Ovary (tissue), 9 donors: ENCODE results near the gene ZNRF1. TPM values are rescaled to one million over a fixed set of nuclear protein-coding genes. Genes with fewer than 3 reads are reported as not detected.

Source experiments
- DNase-seq, 5 donors: peaks; one replicate each; pipeline ENCODE4 v3.0.0-alpha.2; 2019 to 2020
- H3K27ac ChIP-seq, 2 donors: fragments of 200-600 bp; one replicate each; pipeline versions ENCODE4 v1.5.1 to v1.8.0; 2019 to 2022
- H3K27me3 ChIP-seq: fragments of 200-600 bp; one replicate; pipeline ENCODE4 v1.8.0; 2022
- H3K36me3 ChIP-seq: fragments of 200-600 bp; sonication (generic); one replicate; pipeline ENCODE4 v1.5.1; 2019
- H3K4me1 ChIP-seq: one replicate; pipeline ENCODE4 v1.8.1; 2013; ENCODE audit warnings: mild to moderate bottlenecking, moderate library complexity; ENCODE audit not compliant: insufficient read depth
- H3K4me3 ChIP-seq: fragments of 200-600 bp; sonication (generic); one replicate; pipeline ENCODE4 v1.5.1; 2017
- H3K9me3 ChIP-seq, 2 donors: fragments of 200-600 bp in 1 of 2; sonication (generic) in 1 of 2; one replicate each; pipeline versions ENCODE4 v1.5.1 to v1.8.1; 2013 to 2019; ENCODE audit warnings: mild to moderate bottlenecking in 1 of 2, moderate library complexity in 1 of 2
- EP300 ChIP-seq: sonication (generic); formaldehyde crosslinking; IDR thresholded peaks from one replicate; pipeline ENCODE4 v1.6.1; 2017; ENCODE audit warnings: antibody characterized with exemption
- POLR2A ChIP-seq: fragments of 450-650 bp; IDR thresholded peaks from one replicate; pipeline ENCODE4 v1.6.1; 2017; ENCODE audit warnings: antibody characterized with exemption, mild to moderate bottlenecking, moderate library complexity
- WGBS, 3 donors: extraction: QIAGEN DNeasy Blood & Tissue Kit in 1 of 3; methylation state at CpG; one replicate each; pipeline versions ENCODE4 v1.1.5 to v1.1.7; 2013 to 2017; 5-methylcytosine and 5-hydroxymethylcytosine counted together
- intact Hi-C, 4 donors: fragments of 100-400 bp; cut with DNase I; formaldehyde crosslinking; loops; one replicate each; pipeline versions ENCODE4 v1.11.0 to v1.15.1; 2022 to 2023
- polyA plus RNA-seq, 2 donors: library from polyadenylated mRNA; stranded (reverse); fragments of 200-250 nt in 1 of 2; fragments of 350-450 nt in 1 of 2; fragmentation: Illumina TruSeq in 1 of 2; extraction: RNeasy Lipid Tissue Mini Kit (QIAGEN cat#74804) in 1 of 2; gene quantifications; one replicate each; pipeline ENCODE4 v1.2.3, GENCODE V29; 2013 to 2014
- total RNA-seq, 7 donors: library from RNA; depleted of rRNA in 2 of 7; stranded (reverse); fragments of >200 nt in 2 of 7; fragmentation: NEBNext Ultra II Directional in 3 of 7; extraction: Animal tissue kit (Norgen Biotek cat#: 25700) in 3 of 7; gene quantifications; one replicate each; pipeline versions ENCODE4 v1.1.0 to v1.2.4, GENCODE V29; 2016 to 2023
- TF ChIP-seq, protein P1 (sequence below), 3 donors: fragments of 450-650 bp in 2 of 3; fragments of 200-600 bp in 1 of 3; IDR thresholded peaks; one replicate each; pipeline versions ENCODE4 v1.5.1 to v1.8.0; 2016 to 2022; ENCODE audit warnings: antibody characterized with exemption in 3 of 3, mild to moderate bottlenecking in 1 of 3
- donor health status: DM: no; HTN: no; CAD: no; lungs with moderate emphysema.
- donor health status: DM: no; HTN: no; CAD: no.
- donor health status: Bipolar disorder and iron deficiency.
- donor health status: DM: yes; HTN: yes; CAD: no.
- donor health status: DM: no; HTN: no; CAD: no.
- donor health status: DM: yes; HTN: yes; CAD: no.

The ZNRF1 gene
- total and polyA plus RNA-seq, 9 donors = 10.8 to 27.9 (median 24.3) TPM

- intact Hi-C loops = no loop called here
- TF ChIP-seq, protein P1, sequence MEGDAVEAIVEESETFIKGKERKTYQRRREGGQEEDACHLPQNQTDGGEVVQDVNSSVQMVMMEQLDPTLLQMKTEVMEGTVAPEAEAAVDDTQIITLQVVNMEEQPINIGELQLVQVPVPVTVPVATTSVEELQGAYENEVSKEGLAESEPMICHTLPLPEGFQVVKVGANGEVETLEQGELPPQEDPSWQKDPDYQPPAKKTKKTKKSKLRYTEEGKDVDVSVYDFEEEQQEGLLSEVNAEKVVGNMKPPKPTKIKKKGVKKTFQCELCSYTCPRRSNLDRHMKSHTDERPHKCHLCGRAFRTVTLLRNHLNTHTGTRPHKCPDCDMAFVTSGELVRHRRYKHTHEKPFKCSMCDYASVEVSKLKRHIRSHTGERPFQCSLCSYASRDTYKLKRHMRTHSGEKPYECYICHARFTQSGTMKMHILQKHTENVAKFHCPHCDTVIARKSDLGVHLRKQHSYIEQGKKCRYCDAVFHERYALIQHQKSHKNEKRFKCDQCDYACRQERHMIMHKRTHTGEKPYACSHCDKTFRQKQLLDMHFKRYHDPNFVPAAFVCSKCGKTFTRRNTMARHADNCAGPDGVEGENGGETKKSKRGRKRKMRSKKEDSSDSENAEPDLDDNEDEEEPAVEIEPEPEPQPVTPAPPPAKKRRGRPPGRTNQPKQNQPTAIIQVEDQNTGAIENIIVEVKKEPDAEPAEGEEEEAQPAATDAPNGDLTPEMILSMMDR (IDR thresholded peaks at IDR 0.05) = no peak
- TF ChIP-seq EP300 (no peak), POLR2A (no peak)
- Histone ChIP-seq H3K4me1 (peaks cover 14% of the 10 kb centered on the region), H3K36me3 (no peaks in the 10 kb centered on the region), H3K27me3 (no peaks in the 10 kb centered on the region), H3K9me3 (no peaks in the 10 kb centered on the region), H3K4me3 (no peak overlapping the region), H3K27ac (no peak overlapping the region)
- DNase-seq = no peak
- WGBS, 3 donors = 95 to 96% (median 95%) methylated on average over 9 of the region's 9 CpGs
Observed at GRCh38 chr16:75102595-75102994, 103.8 kb downstream of the ZNRF1 start.

DNA sequence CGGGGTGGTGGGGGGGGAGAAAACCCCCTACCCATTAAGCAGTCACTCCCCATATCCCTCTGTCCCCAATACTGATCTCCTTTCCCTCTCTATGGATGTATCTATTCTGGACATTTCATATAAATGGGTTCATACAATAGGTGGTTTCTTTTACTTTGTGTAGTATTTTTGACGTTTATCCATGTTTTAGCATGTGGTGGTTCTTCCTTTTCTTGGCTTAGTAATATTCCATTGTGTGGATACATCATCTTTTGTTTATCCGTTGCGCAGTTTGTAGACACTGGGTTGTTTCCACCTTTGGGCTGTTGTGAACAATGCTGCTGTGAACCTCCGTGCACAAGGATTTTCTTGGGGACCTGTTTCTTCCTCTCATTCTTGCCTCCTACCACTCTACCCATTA, 105.2 kb downstream of the ZNRF1 start:
- DNase-seq = no peak
- H3K4me3 ChIP-seq = no peak overlapping the region
- WGBS, 3 donors = 96 to 97% (median 97%) methylated on average over 5 of the region's 5 CpGs
- no peaks in the 10 kb centered on the region for H3K27me3 ChIP-seq
- no peak overlapping the region for H3K27ac ChIP-seq
- TF ChIP-seq POLR2A (no peak), EP300 (no peak)
- TF ChIP-seq, protein P1 (IDR thresholded peaks at IDR 0.05) = no peak
- peaks cover 5% of the 10 kb centered on the region for H3K4me1 ChIP-seq
- no peaks in the 10 kb centered on the region for H3K36me3 ChIP-seq
- no peaks in the 10 kb centered on the region for H3K9me3 ChIP-seq
- intact Hi-C loops = no loop called here

DNA sequence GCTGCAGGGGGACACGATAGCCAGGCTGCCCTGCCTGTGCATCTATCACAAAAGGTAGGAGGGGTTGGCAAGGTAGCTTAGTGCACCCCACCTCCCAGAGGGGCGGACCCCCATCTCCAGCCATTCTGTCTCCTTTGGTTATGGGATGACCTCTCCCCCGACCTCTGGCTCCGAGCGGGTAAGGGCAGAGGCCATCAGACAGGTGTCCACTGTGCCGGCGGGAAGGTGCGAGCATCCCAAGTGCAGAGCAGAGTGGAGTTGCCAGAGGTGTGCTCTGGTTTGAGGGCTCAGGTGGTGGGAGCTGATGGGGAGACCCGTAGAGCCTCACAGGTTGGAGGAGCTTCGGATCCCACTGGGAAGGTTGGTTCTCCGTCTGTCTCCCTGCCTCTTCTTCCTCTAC, 106.0 kb downstream of the ZNRF1 start:
- no peaks in the 10 kb centered on the region for H3K27me3 ChIP-seq
- no peaks in the 10 kb centered on the region for H3K36me3 ChIP-seq
- H3K4me1 ChIP-seq = peaks cover 13% of the 10 kb centered on the region
- H3K9me3 ChIP-seq = no peaks in the 10 kb centered on the region
- H3K4me3 ChIP-seq = no peak overlapping the region
- DNase-seq = no peak
- 89 to 97% (median 93%) methylated on average over 11 of the region's 11 CpGs for WGBS, 3 donors
- TF ChIP-seq, protein P1 (IDR thresholded peaks at IDR 0.05) = no peak
- TF ChIP-seq EP300 (no peak), POLR2A (no peak)
- peak overlapping the region in 1 of 2 donors; percentile 46 for H3K27ac ChIP-seq
- intact Hi-C loops = no loop called here

DNA sequence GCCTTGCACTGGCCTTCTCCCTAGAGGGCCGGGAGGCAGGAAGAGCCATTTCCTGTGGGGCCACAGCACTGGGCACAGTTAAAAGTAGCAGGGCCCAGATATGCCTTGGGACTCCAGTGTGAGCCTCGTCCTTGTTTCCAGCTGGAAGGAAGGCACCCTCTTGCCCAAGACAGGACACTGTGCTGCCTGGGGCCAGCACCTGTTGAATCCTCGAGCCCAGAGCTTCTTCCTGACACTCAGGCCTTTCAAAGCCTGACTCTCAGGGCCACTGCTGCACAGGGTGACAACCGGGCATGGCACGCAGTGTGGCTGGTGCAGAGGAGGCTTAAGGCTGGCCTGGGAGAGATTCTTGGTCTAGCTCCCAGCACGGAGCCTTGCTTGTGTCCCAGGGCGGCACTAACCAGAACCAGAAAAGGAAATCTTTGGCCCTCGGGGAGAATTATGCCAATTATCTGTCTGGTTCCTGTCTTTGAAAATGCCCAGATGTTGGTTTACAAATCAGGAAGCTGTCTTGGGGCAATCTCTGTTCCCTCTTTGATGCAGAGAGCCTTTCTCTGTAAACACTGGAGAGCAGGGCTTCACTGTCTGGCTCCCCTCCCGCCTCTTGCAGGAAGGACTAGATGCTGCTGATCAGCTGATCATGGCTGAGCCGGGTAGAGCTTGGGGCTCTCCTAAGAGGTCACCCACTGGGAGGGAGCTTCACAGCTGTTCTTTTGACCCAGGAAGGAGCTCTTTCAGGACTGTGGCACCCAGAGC, 106.7 kb downstream of the ZNRF1 start:
- Histone ChIP-seq H3K9me3 (no peaks in the 10 kb centered on the region), H3K27ac (peak overlapping the region in 1 of 2 donors; percentile 46), H3K27me3 (no peaks in the 10 kb centered on the region), H3K4me1 (peaks cover 16% of the 10 kb centered on the region), H3K4me3 (no peak overlapping the region), H3K36me3 (no peaks in the 10 kb centered on the region)
- TF ChIP-seq POLR2A = no peak
- TF ChIP-seq, protein P1 (IDR thresholded peaks at IDR 0.05) = no peak
- no peak for TF ChIP-seq EP300
- intact Hi-C loops = no loop called here
- peak in 2 of 5 donors; percentile 41 to 50 for DNase-seq
- WGBS, 3 donors = 59 to 68% (median 65%) methylated on average over 10 of the region's 10 CpGs
